Activated T-cell treated with anti-CD3 and anti-CD28 coated beads for 4 hours (primary cell): Measurements from ENCODE around the gene ZC3H18.

Experiments
- DNase-seq: peaks from one replicate; pipeline ENCODE4 v3.0.0-alpha.2; 2020

The ZC3H18 gene

GRCh38 chr16:88627531-88628411, 57.6 kb downstream of the ZC3H18 start:
- no peak for DNase-seq

GRCh38 chr16:88628512-88628974, 58.3 kb downstream of the ZC3H18 start:
- no peak for DNase-seq

GRCh38 chr16:88629835-88630234, 59.6 kb downstream of the ZC3H18 start:
- DNase-seq: no peak

DNA sequence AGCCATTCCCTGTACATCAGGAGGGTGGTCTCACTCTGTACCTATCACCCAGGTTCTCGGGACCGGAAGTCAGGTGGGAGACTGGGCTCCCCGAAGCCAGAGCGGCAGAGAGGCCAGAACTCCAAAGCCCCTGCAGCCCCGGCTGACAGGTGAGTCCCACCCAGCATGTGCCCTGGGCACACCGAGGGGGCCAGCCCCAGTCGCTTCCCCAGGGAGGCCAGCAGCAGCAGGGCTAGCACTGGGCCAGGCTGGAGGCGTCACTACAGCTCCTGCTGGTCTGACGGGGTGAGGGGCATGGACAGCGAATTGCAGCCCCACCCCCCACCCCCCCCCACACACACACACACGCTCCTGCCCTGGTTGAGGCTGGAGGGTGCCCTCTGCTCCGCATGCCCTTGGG, 60.2 kb downstream of the ZC3H18 start:
- no peak for DNase-seq

DNA sequence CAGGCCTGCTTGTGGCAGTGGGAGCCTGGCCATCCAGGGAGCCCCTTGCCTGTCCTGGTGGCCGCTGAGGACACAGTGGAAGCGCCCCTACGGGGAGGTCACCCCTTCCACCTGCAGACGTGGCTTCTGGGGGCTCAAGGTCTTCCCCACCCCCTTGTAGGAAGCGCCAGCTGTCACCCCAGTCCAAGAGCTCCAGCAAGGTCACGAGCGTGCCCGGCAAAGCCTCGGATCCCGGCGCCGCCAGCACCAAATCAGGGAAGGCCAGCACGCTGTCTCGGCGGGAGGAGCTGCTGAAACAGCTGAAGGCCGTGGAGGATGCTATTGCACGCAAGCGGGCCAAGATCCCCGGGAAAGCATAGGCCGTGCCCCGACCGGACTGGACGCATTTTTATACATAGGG, 60.7 kb downstream of the ZC3H18 start:
- DNase-seq: no peak

DNA sequence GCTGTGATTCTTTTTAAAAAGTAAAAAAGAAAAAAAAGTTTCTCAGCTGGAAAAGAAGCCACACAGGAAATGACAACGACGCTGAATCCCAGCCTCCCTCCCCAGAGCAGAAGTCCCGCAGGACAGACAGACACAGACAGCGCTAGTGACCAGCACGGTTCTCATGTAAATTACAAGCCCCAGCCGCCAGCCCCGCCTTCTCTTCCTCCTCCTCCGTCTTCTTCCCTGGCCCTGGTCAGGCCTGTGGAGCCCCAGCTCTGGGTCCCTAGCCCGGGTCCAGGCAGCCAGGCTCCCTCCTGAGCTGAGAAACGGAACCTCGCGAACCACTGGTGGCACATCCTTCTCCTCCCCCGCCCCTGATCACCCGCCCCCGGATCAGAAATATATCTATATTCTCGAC, 61.2 kb downstream of the ZC3H18 start:
- no peak for DNase-seq

DNA sequence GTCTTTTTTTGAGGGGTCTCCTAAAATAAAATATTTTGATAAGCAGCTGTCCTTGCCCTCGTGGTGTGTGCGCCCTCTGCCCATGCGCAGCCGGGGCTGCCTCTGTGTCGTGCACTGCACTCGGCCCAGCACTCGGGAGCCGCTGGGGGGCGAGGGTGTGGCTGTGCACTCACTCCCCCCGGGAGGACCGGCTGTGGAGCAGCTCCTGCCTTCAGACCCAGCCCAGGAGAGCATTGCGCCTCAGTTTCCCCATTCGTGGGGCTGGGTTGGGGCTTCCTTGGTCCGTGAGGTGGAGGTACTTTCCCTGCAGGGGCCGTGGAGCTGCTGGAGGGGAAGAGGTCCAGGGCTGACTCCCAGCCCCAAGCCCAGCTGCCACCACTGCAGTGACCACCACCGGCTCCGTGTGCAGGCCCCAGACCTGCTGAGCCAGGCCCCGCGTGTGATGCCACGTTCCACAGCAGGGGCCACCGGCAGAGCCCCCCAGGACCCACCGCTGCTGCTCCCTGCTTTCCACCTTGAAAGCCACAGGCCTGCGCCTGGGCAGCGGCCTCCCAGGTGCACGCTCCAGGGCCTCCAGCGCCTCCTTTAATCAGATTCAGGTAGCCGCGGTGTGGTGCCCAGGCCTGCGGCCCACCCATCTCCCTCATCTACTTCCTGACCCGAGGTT, 61.9 kb downstream of the ZC3H18 start:
- no peak for DNase-seq

- no peak for DNase-seq
These were observed 62.4 kb downstream of the ZC3H18 start for GRCh38 chr16:88632587-88632930.

GRCh38 chr16:88633684-88634140, 63.5 kb downstream of the ZC3H18 start:
- DNase-seq: peak; percentile 35

DNA sequence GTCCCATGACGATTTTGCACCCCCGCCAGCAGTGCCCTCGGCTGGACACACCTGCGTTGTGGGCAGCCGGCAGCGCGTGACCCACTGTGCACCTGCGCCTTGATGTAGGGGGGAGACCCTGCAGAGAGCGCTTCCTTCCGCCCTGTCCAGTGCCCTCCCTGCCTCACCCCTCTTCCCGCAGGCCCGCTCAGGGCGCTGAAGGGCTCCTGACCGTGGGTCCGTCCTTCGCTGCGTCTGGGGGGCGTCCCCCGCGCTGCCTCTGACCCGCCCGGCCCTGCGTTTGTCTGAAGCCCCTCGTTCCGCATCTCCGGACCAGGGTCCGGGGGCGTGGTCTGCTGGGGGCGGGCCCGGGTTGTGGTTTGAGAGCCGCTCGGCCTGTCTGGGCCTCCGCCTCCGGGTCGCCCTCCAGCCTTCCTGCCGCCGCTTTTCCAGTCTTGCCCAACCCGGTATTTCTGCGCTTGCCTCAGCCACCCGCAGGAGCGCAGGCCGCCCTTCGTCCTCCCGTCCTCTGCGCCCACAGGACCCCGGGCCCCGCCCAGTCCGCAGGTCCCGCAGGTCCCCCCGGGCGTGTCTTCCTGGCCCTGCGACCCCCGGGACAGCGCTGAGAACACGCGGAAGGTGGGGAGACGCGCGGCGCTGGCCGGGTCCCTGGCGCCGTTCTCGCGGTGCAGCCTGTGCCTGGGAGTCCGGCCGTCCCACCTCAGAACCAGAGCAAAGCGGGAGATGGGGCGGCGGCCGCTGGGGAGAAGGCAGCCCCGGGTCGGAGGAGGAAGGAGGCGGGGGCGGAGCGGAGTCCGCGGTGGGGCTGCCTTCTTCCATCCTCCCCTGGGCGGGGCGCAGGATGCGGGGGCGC, 64.2 kb downstream of the ZC3H18 start:
- peak; percentile 40 for DNase-seq

GRCh38 chr16:88634994-88635670, 64.9 kb downstream of the ZC3H18 start:
- no peak for DNase-seq

GRCh38 chr16:88635671-88636319, 65.6 kb downstream of the ZC3H18 start:
- DNase-seq: no peak

GRCh38 chr16:88636488-88637265, 66.5 kb downstream of the ZC3H18 start:
- DNase-seq: no peak

DNA sequence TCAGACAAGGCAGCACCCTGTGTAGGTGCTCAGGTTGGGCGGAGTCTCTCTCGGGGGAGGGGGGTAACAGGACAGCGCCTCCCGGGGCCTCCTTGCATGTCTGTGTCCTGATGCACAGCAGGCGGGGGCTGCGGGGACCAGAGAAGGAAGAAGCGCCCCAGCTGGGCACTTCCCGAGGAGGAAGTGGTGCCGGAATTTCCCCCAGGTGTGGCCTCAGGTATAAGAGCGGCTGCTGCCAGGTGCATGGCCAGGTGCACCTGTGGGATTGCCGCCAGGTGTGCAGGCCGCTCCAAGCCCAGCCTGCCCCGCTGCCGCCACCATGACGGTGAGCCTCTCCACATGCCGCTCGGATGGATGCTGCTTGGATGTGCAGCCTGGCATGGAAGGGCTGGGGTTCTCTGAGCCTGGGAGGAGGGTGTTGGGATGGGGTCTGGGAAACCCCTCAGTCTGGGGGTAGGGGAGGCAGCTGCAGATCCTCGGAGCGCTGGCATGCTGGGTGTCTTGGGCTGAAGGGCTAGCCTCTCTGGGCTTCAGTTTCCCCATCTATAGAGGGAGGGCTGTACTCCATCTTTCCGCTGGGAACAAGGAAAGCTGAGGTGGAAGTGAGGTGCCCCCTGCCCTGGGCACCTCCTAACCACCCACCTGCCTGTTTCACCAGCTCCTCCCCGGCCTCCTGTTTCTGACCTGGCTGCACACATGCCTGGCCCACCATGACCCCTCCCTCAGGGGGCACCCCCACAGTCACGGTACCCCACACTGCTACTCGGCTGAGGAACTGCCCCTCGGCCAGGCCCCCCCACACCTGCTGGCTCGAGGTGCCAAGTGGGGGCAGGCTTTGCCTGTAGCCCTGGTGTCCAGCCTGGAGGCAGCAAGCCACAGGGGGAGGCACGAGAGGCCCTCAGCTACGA, 68.4 kb downstream of the ZC3H18 start, which contains the start of gene IL17C:
Gene IL17C (plus strand): TSS at position 250 of the 908 bp plus-strand sequence. CDS start 70 bp downstream, at position 320.
- DNase-seq: no peak

DNA sequence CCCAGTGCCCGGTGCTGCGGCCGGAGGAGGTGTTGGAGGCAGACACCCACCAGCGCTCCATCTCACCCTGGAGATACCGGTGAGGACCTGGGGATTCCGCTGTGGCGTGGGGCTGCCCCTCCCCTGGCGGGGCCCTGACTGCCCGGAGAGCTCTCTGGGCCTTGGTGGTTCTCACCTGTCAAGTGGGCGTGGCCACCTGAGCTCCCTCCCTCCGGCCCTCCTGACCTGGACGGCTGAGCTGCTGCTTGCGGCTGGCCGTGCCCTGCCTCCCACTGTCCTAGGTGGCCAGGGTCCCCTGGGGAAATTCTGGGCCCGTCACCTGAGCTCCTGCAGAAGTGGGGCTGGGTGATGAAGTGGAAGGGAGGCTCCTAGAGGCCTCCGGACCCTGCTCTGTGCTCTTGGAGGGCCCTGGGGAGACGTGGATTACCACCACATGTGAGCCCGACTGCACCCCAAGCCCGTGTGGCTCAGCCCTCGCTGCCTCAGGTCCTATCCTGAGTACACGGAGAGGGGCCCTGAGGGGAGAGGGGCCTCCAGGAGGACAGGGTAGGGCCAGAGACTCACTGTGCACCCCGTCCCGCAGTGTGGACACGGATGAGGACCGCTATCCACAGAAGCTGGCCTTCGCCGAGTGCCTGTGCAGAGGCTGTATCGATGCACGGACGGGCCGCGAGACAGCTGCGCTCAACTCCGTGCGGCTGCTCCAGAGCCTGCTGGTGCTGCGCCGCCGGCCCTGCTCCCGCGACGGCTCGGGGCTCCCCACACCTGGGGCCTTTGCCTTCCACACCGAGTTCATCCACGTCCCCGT, 69.2 kb downstream of the ZC3H18 start:
- no peak for DNase-seq

DNA sequence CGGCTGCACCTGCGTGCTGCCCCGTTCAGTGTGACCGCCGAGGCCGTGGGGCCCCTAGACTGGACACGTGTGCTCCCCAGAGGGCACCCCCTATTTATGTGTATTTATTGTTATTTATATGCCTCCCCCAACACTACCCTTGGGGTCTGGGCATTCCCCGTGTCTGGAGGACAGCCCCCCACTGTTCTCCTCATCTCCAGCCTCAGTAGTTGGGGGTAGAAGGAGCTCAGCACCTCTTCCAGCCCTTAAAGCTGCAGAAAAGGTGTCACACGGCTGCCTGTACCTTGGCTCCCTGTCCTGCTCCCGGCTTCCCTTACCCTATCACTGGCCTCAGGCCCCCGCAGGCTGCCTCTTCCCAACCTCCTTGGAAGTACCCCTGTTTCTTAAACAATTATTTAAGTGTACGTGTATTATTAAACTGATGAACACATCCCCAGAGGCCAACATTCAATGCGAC, 69.9 kb downstream of the ZC3H18 start:
- DNase-seq: no peak

DNA sequence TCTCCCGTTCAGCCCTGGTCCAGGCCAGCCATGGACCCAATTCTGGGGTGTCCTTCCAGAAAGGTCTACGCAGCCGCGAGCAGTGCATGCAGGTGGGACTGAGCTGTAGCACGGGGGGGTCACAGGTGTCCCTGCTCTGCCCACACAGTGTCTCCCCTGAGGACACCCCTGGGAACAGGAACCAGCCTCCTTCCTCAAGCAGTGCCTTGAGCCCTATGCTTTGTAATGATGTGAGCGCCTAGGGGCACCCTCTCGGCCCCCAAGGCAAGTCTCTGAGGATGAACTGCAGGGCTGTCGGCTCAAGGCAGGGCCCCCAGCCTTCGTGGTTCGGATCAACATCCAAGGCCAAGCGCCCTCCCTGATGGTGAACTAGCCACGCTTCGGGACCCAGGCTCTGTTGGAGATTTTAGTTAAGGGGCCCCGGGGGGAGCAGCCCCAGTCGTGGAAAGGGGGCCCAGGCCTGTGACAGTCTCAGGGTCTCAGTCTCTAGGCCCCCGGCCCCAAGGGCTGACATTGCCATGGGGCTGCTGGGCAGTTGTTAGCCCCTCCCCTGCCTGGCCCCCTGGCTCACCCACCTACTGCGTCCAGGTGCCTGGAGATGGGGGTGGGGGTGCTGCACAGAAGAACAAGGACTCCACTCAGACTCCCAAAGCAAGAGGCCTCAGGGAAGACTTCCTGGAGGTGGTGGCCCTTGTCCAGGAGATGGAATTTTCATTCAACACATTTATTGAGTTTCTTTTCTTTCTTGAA, 70.5 kb downstream of the ZC3H18 start:
- no peak for DNase-seq
